ENCODE data around the gene IPO8. TPM values are rescaled to one million over a fixed set of nuclear protein-coding genes. Genes with fewer than 3 reads are reported as not detected.
"Not testable (repeated sequence)": the region's sequence is repeated elsewhere in the genome, so short reads cannot be mapped to it uniquely, and the experiment has no call there.

The IPO8 gene
- total and polyA plus RNA-seq, 3 donors from 2014 or later = 27.4 to 46.4 (median 37.2) TPM

DNA sequence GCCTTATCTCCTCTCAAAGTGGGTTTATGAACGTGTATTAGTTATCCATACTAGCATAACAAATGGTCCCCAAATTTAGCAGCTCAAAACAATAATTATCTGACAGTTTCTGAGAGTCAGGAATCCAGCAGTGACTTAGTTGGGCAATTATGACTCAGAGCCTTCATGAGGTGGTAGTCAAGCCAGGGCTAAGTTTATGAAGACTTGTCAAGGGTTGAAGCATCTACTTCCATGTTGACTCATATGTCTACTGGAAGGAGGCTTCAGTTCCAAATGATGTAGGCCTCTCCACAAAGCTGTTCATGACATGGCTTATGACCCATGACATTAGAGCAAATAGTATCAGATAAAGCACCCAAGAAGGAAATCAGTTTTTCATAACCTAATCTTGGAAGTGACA, 73.2 kb downstream of the IPO8 start:
- H3K4me1 ChIP-seq = no peaks in the 10 kb centered on the region
- H3K36me3 ChIP-seq (ENCODE audit: low read depth, missing control alignments) = no peaks in the 10 kb centered on the region
- DNase-seq = no peak
- no peaks in the 10 kb centered on the region for H3K9me3 ChIP-seq
- WGBS, 2 donors = 78 to 94% methylated on average over 1 of the region's 1 CpG
- no peaks in the 10 kb centered on the region for H3K27me3 ChIP-seq
- no peak overlapping the region for H3K4me3 ChIP-seq
- no peak for TF ChIP-seq POLR2A (IDR thresholded peaks at IDR 0.05)
- TF ChIP-seq, protein P1, sequence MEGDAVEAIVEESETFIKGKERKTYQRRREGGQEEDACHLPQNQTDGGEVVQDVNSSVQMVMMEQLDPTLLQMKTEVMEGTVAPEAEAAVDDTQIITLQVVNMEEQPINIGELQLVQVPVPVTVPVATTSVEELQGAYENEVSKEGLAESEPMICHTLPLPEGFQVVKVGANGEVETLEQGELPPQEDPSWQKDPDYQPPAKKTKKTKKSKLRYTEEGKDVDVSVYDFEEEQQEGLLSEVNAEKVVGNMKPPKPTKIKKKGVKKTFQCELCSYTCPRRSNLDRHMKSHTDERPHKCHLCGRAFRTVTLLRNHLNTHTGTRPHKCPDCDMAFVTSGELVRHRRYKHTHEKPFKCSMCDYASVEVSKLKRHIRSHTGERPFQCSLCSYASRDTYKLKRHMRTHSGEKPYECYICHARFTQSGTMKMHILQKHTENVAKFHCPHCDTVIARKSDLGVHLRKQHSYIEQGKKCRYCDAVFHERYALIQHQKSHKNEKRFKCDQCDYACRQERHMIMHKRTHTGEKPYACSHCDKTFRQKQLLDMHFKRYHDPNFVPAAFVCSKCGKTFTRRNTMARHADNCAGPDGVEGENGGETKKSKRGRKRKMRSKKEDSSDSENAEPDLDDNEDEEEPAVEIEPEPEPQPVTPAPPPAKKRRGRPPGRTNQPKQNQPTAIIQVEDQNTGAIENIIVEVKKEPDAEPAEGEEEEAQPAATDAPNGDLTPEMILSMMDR (IDR thresholded peaks at IDR 0.05) = no peak
- H3K27ac ChIP-seq = no peak overlapping the region
- intact Hi-C loops (cut with DNase I; ENCODE audit: low total_unique reads) = no loop called here

GRCh38 chr12:30621663-30622241, 73.9 kb downstream of the IPO8 start:
- intact Hi-C loops (cut with DNase I; ENCODE audit: low total_unique reads); H3K36me3 ChIP-seq (ENCODE audit: low read depth, missing control alignments); H3K4me1 ChIP-seq; H3K27ac ChIP-seq; H3K27me3 ChIP-seq; H3K9me3 ChIP-seq; H3K4me3 ChIP-seq; DNase-seq: not testable (repeated sequence)
- WGBS, 2 donors = 88 to 98% methylated on average over 4 of the region's 4 CpGs

GRCh38 chr12:30617346-30618016, 78.2 kb downstream of the IPO8 start:
- H3K27me3 ChIP-seq = no peaks in the 10 kb centered on the region
- H3K4me1 ChIP-seq = no peaks in the 10 kb centered on the region
- intact Hi-C loops (cut with DNase I; ENCODE audit: low total_unique reads) = no loop called here
- no peak for DNase-seq
- no peak for TF ChIP-seq POLR2A (IDR thresholded peaks at IDR 0.05)
- TF ChIP-seq, protein P1 (IDR thresholded peaks at IDR 0.05) = no peak
- no peaks in the 10 kb centered on the region for H3K36me3 ChIP-seq (ENCODE audit: low read depth, missing control alignments)
- no peak overlapping the region for H3K4me3 ChIP-seq
- H3K27ac ChIP-seq = no peak overlapping the region
- 75 to 79% methylated on average over 5 of the region's 5 CpGs for WGBS, 2 donors
- no peaks in the 10 kb centered on the region for H3K9me3 ChIP-seq

DNA sequence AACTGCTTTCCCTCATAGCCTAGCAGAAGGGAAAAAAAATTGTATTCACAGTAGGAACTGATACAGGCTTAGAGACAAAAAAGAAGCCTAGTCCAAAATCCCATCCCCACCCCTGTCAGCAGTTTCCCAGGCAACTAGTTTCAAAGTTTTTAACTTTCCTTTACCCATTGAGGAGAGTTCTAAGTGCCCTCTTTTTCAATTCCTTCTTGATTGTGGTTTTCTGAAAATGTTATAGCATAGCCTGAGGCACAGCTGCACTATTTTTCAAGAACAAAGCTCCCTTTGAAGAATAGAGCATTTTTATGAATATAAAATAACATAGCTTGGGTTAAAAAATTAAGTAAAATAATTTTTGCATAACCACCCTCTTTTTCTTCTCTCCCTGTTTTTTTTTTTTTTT, 81.6 kb downstream of the IPO8 start:
- no peaks in the 10 kb centered on the region for H3K27me3 ChIP-seq
- H3K9me3 ChIP-seq = no peaks in the 10 kb centered on the region
- no peaks in the 10 kb centered on the region for H3K36me3 ChIP-seq (ENCODE audit: low read depth, missing control alignments)
- no peaks in the 10 kb centered on the region for H3K4me1 ChIP-seq
- no peak for DNase-seq
- TF ChIP-seq, protein P1 (IDR thresholded peaks at IDR 0.05) = no peak
- TF ChIP-seq POLR2A (IDR thresholded peaks at IDR 0.05) = no peak
- intact Hi-C loops (cut with DNase I; ENCODE audit: low total_unique reads) = no loop called here
- H3K4me3 ChIP-seq = no peak overlapping the region
- H3K27ac ChIP-seq = no peak overlapping the region

DNA sequence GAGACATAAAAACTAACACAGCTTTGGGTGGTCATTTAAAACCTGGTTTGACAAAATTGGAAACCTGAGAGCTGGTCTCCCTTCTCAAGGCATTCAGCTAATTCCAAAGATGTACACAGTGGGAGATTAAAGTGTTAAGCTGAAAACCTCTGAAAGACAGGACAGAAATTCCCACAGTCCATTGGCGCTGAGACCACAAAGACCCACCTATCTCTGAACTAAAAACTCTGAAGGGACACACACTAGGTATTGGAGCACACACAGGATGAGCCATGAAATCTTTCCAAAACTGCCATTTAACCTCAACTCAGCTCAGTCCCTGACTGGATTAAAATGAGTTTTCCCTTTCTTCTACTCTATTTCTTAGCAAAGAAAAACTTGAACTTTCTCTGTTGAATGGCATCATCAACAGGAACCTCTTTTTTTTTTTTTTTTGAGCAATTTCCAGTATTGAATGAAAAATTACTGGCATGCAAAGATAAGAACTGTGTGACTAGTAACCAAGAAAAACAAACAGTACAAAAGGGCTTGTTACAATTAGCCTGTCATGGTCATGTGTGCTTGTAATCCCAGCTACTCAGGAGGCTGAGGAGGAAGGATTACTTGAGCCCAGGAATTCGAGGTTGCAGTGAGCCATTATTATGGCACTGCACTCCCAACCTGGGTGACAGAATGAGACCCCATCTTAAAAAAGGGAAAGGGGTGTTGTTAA, 82.4 kb downstream of the IPO8 start:
- no peaks in the 10 kb centered on the region for H3K4me1 ChIP-seq
- intact Hi-C loops (cut with DNase I; ENCODE audit: low total_unique reads) = no loop called here
- 57 to 58% methylated on average over 2 of the region's 2 CpGs for WGBS, 2 donors
- H3K27me3 ChIP-seq = no peaks in the 10 kb centered on the region
- no peak overlapping the region for H3K4me3 ChIP-seq
- no peaks in the 10 kb centered on the region for H3K9me3 ChIP-seq
- DNase-seq = no peak
- no peaks in the 10 kb centered on the region for H3K36me3 ChIP-seq (ENCODE audit: low read depth, missing control alignments)
- H3K27ac ChIP-seq = no peak overlapping the region
- TF ChIP-seq, protein P1 (IDR thresholded peaks at IDR 0.05) = no peak
